HG02759 (cell line): ENCODE results near the gene PROZ.

ENCODE experiments used
- ATAC-seq: cut with Tn5 transposase; IDR thresholded peaks from one replicate; pipeline ENCODE4 v1.9.1; 2021; ENCODE audit warnings: mild to moderate bottlenecking, moderate library complexity; ENCODE audit not compliant: unreplicated experiment

Gene PROZ

DNA sequence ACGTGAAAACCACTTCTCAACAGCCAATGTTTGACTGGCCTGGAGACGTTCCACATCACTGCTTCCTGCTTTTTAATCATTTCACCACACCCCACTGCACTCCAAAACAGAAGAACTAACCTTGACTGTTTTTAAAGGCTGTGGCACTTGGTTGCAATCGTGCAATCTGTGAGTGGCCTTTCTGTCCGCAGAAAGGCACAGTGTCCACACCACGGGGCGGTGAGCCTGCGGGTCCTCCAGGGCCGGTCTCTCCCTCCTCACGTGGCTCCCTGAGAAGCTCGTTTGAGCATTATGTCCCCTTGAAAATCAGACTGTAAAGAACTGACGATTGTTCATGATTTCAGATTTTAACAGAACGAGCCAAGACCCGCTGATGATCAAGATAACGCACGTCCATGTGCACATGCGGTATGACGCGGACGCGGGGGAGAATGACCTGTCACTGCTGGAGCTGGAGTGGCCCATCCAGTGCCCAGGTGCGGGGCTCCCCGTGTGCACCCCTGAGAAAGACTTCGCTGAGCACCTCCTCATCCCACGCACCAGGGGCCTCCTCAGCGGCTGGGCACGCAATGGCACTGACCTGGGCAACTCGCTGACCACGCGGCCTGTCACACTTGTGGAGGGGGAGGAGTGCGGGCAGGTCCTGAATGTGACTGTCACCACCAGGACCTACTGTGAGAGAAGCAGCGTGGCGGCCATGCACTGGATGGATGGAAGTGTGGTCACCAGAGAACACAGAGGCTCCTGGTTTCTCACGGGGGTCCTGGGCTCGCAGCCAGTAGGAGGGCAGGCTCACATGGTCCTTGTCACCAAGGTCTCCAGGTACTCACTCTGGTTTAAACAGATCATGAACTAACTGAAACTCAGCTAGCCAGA, 13.0 kb downstream of the PROZ start:
- ATAC-seq: no peak

DNA sequence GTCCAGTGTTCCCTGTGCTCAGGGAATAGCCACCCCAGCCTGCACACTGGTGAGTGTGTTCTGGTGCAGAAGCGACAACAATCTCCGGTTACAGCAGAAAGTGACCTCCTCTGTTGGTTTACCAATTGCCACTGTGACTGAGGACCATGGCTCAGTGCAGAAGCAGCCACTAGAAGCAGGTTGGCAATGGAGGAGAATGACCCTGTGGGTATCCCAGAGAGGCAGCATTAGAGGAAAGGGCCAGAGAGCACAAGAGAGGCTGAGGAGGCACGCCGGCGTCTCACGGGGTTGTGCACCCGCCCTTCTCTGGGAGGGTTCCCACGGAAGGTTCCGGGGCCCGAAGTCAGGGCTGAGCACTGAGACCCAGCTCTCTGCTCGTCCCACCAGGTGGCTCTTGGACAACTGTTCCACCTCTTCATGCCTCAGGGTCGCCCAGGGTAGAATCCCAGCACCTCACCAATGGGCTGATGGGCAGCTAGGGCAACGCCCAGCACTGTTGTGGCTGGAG, 14.0 kb downstream of the PROZ start:
- ATAC-seq: no peak

DNA sequence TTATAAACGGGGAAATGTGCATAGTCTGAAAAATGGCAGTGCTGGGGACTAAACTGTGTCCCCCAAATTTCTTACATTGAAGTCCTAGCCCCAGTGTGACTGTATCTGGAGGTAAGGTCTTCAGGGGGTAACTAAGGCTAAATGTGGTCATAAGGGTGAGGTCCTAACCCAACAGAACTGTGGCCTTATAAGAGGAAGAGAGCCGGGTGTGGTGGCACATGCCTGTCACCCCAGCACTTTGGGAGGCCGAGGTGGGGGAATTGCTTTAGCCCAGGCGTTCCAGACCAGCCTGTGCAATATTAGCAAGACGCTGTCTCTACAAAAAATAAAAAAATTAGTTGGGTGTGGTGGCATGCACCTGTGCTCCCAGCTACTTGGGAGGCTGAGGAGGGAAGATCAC, 17.8 kb downstream of the PROZ start:
- ATAC-seq: no peak

DNA sequence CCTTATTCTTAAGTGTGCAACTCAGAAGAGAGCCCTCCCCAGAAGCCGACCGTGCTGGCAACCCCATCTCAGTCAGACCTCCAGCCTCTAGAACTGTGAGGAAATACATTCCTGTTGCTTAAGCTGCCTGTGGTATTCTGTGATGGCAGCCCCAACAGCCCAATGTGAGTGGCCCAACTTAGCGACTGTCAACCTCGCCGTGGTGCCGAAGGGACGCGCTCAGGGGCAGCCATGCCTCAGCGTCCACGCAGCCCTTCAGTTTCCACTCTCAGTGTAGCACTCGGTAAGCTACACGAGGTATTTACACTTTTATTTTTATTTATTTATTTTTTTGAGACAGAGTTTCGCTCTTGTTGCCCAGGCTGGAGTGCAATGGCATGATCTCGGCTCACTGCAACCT, 18.4 kb downstream of the PROZ start:
- no peak for ATAC-seq

DNA sequence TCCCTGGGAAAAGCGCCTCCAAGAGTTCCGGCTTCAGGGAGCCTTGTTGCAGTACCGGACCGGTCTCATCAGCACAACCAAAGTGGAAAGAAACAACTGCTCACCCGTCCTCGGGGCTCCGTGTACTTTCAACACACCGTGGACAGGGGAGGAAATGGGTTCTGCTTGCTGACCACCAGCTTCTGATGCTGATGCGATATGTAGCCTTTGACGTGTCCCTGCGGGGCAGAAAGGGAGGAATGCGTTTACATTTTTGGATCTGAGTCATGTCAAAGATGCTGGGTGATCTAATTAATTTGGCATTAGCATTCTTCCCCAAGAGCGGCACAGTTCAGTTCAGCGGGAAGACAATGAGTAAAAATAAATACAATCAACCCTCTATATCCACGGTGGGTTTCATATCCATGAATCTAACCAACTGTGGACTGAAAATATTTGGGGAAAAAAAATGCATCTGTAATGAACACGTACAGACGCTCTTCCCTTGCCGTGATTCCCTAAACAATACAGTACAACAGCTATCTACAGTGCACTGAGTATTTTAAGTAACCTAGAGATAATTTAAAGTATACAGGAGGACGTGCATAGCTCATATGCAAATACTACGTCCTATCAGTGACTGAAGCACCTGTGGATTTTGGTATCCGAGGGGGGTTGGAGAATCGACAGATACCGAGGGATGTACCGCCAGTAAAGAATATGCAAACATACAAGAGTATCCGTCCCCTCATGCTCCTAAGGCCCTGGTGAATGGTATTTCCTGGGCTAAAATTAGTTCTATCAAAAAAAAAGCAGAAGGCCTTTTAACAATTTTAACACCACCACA, 19.8 kb downstream of the PROZ start:
- no peak for ATAC-seq

DNA sequence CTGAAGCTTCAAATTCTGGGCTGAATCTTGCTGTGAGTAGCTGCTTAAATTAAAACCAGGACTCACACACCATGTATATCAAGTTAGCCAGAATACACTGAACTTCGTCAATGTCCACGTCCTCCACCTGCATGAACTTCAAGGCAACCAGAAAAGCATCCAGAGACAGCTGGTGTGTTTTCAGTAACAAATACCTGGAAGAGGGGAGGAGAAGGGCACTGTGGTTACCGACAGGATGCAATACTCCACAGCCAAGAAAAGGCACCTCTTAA, 20.4 kb downstream of the PROZ start:
- no peak for ATAC-seq

DNA sequence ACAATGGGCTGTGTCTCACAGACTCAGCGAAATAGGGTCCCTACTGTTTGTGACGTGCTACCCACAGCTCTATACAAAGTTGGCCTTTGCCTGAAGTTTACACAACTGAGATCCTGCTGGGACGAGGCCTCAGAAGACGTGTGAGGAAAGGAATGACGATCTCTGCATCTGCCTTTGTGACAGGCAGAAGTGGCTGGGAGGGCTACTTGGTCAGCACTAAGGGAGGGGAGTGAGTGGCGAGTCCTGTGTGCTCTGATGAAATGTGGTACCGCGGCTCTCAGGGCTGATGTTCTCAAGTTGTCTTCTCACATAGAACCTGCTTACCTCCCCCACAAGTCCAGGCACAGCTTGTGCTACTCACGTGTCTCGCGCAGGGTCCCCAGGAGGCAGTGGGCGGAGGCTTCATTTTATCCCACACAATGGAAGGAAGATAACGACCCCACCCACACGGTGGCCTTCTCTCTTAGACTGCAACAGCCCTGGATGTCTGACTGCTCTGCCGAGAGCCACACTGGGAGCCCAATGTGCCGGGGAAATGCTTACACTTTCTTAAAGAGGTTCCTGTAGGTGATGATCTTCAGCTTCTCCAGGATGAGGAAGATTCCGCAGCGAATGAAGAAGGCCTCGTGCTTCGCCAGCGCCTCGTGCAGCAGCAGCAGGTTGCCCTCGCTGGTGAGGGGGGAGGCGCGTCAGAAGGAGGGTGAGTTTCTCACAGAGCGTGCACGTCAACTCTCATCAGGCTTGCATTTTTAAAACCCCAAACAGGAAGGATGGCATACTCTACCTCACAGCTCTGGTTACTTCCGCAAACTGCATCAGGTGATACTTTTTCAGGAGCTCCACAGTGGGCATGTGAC, 21.2 kb downstream of the PROZ start:
- ATAC-seq: no peak

DNA sequence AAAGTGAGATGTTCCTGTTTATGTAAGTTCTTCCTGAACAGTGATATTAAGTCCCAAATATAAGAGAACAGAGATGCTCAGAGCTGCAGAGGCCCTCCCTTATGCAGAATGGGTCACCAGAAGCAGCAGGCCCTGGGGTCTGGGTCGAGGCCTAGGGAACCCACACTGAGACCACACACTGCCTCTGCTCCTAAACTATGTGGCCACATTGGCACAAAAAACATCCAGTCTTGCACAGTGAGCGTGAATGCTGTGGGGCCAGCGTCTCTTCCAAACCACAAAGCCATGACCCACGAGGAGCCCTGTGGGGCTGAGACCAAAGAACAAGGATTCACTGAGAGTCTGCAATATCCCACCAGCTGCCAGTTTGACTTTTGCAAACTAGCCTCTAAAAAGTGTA, 23.6 kb downstream of the PROZ start:
- no peak for ATAC-seq

DNA sequence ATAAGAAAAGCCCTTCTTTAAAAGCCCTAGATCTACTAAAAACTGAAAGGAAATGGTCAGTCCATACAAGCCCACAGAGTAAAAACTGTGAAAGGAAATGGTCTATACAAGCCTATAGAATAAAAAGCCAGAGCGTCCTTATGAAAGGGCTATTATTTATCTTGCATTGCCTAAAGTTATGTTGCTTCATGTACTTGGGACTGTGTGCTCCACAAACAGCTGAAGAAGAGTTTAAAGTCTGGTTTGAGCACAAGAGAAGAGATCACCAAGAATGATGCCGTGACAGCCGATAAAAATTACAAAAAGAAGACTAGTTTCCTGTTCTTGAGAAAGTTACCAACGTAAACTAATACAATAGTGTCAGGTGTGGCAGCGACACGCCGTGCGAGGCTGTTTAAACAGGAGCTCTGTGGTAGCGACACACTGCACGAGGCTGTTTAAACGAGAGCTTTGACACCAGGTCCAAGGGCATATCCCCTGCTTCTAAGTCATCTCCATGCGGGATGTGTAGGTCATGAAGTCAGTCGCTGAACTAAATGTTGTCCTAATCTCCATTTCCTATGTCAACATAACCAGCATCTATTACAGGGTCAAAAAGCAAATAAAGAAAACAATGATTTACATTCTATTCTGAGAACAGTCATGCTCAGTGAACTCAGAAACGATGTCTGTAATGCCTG, 25.1 kb downstream of the PROZ start:
- no peak for ATAC-seq

DNA sequence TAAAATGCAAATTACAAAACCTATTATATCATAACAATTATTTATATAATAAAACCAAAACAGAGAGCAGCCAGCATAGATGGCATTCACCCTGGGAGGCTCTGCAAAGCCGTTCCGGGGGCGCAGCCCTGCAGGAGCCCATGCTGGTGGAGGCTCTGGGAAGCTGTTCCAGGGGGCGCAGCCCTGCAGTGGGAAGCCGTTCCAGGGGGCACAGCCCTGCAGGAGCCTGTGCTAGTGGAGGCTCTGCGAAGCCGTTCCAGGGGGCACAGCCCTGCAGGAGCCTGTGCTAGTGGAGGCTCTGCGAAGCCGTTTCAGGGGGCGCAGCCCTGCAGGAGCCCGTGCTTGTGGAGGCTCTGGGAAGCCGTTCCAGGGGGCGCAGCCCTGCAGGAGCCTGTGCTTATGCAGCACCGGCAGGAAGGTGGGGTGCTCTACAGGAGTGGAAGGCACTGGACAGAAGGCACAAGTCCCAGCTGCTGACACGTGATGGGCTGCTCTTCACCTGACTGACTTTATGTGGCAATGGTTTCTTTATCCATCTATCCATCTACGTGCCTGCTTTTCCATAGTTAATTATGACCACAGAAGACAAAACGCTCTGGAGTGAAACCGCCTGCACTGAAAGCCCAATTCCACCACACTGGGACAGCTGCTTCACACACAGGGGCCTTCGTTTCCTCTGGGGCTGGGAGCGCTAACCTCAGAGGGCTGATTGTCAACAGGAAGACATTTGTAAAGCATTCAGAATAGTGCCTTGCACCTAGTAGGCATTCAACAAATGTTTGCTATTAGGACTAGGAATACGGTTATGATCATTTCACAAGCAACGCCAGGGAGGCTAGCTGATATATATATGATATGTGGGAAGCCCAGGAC, 26.4 kb downstream of the PROZ start:
- ATAC-seq: no peak

DNA sequence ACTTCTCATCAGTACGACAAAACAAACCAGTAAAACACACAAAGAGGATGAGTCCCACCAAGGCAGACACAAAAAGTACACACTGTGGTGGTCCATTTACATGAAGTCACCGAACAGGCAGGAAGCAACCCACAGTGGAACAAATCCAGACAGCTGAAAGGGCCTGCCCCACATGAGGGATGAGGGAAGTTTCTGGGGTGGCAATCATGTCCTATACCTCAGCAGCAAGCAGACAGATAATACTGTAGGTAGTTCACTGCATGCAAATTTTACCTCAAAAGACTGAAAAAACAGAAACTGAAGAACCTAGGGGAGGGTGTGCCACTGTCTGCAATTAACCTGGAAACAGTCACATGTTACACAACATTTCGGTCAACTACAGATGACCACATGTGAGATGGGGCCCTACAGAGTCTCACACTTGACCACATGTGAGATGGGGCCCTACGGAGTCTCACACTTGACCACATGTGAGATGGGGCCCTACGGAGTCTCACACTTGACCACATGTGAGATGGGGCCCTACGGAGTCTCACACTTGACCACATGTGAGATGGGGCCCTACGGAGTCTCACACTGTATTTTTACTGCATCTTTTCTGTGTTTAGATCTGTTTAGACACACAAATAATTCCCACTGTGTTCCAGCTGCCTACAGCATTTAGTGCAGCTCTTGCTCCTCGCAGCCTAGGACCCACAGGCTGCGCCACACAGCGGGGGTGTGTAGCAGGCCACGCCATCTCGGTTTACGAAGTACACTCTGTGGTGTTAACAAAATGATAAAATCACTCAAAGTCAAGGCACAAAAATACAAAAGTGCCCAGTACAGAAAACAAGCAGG, 27.8 kb downstream of the PROZ start:
- ATAC-seq: peak; percentile 72

DNA sequence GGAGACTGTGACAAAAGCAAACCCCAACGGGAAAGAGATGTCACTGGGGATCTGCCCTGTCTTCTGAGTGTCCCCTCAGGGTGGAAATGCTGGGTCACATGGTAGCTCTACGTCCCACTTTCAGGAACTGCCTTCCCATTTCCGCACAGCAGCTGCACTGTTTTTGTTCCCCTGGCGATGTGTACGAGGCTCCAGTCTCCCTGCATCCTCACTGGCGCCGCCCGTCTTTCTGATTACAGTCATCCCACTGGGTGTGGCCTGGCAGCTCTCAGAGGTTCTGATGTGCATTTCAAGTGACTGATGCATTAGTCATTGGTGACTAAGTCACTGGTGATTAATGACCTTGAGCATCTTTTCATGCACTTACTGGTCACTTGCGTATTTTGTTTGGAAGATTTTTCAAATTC, 28.8 kb downstream of the PROZ start:
- ATAC-seq: no peak

DNA sequence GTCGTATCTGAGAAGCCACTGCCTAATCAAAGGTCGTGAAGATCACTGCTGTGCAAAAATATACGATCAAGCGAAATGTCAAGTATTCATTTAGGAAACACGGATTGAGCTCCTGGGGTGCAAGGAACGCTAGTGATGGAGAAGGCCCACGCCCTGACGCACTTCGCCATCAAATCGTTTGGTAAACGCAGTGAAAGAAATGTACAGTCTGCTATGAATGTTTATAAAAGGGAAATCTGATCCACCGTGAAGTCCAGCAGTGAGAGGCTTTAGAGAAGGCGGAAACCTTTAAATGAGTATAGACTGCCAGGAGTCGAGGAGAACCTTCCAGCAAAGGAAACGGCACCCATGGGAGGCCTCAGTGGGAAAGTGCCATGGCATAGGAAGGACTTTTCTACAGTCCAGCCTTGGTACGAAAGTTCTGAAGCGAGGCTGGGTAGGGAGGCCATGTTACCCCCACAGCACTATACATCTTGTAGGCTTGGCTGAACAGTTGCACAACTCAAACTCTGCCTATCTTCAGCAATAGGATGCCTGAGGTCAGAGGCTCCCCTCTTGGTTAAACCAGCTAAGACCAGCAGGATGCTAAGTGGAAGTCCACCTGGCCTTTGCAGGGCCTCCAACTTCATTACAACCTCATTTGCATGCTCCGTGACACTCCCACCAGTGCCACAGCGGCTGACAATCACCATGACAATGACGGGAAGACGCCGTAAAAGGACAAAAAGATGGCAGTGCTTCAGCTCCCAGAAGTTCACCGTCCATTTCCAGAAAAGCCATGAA, 29.6 kb downstream of the PROZ start:
- no peak for ATAC-seq

DNA sequence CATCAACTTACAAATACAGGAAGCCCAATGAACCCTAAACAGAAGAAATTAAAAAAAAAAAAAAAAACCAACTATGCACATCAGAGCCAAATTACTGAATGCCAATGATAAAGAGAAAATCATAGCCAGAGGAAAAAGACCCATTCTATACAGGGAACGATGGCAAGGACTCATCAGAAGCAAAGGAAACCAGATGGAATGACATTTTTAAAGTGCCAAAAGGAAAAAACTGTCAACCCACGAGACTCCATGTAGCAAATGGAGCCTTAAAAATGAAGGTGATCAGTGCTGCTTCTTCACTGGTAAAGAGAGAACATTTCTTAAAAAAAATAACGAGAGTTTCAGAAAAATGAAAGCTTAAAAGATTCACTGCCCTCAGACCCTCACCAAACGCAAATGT, 31.7 kb downstream of the PROZ start:
- ATAC-seq: no peak

DNA sequence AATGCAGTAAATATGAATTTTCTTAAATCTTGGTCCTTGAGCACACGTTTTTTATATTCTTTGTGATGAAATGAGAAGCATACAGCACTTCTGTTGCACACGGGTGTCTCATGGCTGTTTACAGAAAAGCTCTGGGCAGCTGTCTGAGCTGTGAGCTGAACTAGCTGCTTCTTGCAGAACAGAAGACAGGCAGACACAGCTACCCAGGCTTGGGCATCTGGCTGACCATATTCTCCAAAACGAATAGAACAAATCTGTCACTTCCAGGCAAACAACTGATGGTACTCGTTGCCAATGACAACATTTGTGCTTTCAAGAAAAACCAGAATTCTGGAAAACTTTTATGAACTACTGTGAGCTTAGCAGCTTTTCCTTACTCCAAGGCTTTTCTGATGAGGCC, 33.8 kb downstream of the PROZ start:
- ATAC-seq: no peak

DNA sequence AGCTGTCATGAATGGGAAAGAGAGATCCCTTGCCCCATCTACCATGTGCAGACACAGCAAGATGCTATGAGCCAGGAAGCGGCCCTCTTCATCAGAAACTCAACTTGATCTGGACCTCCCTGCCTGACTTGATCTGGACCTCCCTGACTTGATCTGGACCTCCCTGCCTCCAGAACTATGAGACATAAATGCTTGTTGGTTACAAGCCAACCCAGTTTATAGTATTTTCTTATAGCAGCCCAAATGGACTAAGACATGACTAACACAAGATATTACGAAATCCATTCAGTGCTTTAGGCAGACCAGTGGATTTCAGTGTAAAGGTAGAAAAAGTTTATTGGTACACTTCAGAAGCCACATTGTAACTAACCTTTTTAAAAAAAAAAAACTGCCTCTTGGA, 34.5 kb downstream of the PROZ start:
- no peak for ATAC-seq

DNA sequence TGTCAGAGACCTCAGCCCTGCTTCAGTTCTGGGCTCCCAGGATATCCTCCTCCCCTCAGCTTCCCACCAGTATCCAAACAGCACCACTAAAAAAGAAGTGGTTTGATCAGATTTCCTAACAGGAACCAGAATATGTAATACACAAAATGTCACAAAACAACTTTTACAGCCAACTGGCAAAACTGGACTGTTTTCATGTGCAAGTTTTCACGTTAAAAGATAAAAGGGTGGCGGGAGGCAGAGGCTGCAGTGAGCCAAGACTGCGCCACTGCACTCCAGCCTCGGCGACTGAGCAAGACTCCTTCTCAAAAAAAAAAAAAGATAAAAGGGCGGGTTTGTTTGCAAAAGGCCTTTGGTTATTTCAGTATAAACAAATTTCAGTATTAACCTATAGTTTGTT, 36.9 kb downstream of the PROZ start:
- ATAC-seq: no peak
